ENCODE measurements around the gene ACOT7.

Gene ACOT7

GRCh38 chr1:6294080-6294889, 99.3 kb downstream of the ACOT7 start:
- no peak for DNase-seq (ENCODE audit: extremely low read depth in 1 of 2, low read depth in 1 of 2)

DNA sequence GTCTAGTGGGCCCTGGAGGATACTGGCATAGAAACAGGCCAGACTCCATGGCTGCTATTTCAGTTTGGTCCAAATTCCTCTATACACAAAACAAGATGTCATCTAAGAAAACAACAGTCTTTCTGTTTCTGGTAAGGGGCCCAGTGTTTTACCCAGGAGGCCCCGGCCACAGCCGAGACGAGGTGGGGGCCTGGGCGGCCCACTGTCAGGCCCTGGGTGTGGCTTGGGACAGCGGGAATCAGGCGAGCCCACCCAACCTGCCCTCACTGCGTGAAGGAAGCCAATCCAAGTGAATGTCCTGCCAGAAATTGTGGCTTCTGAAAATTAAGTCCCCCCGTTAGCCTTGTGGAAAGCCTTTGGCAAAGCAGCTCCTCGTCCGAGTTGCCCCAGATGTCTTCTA, 101.5 kb downstream of the ACOT7 start:
- no peak for DNase-seq (ENCODE audit: extremely low read depth in 1 of 2, low read depth in 1 of 2)

DNA sequence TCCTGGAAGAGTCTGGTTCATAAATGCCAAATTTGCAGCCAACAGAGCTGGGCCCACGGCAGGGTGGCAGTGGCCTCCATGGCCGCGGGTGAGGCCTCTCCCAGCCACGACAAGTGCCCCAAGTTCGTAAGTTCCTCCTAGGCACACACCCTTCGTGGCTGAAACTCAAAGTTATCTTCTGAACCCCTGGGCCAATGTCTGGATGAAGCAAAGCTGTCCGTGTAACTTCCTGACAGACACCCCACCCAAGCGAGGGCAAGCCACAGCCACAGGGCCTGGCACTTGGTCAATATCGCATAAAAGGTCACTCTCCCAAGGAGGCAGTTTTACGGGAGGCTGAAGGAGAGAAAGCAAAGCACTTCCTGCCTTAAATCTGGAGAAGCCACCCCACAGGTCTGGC, 104.9 kb downstream of the ACOT7 start:
- DNase-seq (ENCODE audit: extremely low read depth in 1 of 2, low read depth in 1 of 2) = no peak

GRCh38 chr1:6288026-6288425, 105.5 kb downstream of the ACOT7 start:
- no peak for DNase-seq (ENCODE audit: extremely low read depth in 1 of 2, low read depth in 1 of 2)

DNA sequence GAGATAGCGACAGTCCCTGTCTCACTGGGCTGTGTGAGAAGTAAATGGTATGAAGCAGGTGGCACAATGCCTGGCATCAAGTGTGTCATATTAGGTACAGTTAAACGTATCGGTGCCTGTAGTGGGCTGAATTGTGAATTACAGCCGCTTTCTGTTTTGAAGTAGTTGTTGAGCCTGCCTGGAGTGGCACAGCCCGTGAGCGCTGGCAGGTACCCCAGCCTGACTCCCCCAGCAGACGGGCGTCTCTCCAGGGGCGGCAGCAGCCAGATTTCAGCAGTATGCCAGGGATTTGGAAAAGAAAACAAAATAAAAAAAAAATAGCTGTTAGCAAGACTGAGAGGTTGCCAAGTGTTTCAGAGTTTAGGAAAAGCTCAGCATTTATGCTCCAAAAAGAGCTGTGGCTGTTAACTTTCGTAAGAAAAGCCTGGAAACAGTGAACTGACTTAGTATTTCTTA, 106.1 kb downstream of the ACOT7 start:
- DNase-seq (ENCODE audit: extremely low read depth in 1 of 2, low read depth in 1 of 2) = no peak

DNA sequence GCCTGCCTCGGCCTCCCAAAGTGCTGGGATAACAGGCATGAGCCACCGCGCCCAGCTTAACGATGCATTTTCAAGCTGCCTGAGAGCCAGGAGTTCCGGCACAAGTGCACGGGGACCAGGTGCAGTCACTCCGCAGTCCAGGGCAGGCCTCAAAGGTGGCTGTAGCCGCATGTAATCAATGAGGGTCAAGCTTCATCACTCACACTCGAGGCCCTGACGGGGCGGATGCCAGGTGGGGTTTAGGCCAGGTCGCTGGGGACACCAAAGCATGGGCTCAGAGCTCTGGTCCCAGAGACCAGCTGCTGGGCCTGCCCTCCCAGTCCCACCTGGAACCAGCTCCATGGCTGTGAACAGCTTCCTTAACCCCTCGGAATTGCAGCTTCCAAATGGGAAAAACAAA, 106.5 kb downstream of the ACOT7 start:
- DNase-seq (ENCODE audit: extremely low read depth in 1 of 2, low read depth in 1 of 2) = no peak

GRCh38 chr1:6286266-6286665, 107.3 kb downstream of the ACOT7 start:
- DNase-seq (ENCODE audit: extremely low read depth in 1 of 2, low read depth in 1 of 2) = no peak

GRCh38 chr1:6285336-6285735, 108.2 kb downstream of the ACOT7 start:
- no peak for DNase-seq (ENCODE audit: extremely low read depth in 1 of 2, low read depth in 1 of 2)

- no peak for DNase-seq (ENCODE audit: extremely low read depth in 1 of 2, low read depth in 1 of 2)
Observed at GRCh38 chr1:6282577-6283270, 110.8 kb downstream of the ACOT7 start.

- DNase-seq (ENCODE audit: extremely low read depth in 1 of 2, low read depth in 1 of 2) = no peak
Observed at GRCh38 chr1:6281511-6282402, 111.8 kb downstream of the ACOT7 start.

DNA sequence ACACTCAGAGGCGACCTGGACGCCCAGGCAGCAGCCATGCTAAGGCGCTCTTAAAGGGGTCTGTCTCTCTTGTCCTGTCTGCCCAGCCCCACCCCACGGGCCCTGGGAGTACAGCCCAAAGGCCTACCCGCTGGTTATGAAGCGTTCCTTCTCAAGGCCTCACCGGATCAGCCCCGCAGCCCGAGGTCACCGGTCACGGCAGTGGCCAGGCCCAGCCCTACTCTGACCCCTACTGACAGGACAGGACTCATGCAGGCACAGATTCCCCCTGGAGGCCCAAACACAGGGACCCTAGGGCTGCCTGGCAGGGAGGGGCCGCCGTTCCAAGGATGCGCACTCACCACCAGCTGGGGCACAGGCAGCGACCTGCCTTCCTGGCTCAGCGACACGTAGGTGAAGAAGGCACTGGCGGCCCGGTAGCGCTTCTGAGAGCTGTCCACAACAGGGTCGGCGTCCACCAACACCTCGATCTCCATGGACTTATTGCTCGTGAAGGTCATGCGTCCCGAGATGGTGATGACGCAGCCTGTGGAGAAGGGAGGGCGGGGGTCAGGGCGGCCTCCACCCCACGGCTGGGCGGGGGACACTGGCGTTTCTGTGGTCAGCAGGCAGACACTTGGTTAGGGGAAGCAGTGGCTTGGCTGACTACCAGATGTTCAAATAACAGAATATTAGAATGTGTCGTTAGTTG, 112.7 kb downstream of the ACOT7 start:
- no peak for DNase-seq (ENCODE audit: extremely low read depth in 1 of 2, low read depth in 1 of 2)

DNA sequence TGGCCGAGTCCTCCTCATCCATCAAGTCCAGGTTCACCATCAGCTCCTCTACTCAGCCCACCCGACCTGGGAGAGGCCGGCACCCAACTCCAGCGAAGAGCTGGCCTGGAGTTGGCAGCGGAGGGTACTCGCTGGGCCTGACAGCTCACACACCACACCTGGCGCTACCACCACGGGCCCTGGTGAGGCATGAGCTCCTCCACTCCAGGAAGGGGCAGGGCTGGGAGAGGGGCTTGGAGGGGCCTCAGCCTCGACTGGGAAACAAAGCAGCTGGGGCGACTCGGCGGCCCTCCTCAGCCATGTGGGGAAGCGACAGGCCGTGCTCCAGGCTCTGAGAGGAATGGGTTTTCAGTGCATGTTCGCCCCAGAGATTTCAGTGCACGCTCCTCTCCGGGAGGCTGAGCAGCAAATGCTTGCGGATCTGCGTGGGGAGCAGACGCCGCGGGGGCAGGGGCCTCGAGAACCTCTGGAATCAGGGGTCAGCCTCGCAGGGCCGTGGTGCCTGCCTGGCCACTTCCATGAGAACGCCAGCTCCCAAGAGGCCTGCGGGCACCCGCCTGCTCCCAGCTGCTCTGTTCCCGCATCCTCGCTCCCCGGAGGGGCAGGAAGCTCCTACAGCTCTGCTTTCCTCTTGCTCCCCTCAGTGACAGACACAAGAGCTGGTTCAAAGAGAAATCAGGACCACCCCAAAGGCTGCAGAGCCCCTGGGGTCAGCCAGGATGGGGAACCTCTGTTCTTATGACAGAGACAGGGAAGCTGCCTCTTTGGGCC, 113.8 kb downstream of the ACOT7 start:
- DNase-seq (ENCODE audit: extremely low read depth in 1 of 2, low read depth in 1 of 2) = no peak

GRCh38 chr1:6279066-6279465, 114.5 kb downstream of the ACOT7 start:
- DNase-seq (ENCODE audit: extremely low read depth in 1 of 2, low read depth in 1 of 2) = no peak

DNA sequence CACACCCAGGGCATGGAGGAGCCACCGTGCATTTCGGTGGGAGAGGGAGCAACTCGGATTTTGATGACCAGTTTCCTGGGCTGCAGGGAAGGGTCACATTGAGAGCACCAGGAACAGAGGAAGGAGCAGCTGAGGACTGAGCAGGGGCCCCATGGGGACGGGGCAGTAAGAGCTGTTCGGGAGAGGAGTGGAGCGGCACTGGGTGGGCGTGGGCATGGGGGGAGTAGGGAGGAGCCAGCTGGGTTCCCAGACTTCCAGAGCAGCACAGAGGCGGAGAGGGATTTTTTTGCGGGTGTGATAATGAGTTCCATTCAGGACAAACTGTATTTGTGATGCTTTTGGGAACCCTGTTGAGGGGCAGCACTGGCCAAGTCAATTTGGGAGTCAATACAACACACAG, 115.3 kb downstream of the ACOT7 start:
- DNase-seq (ENCODE audit: extremely low read depth in 1 of 2, low read depth in 1 of 2) = no peak

DNA sequence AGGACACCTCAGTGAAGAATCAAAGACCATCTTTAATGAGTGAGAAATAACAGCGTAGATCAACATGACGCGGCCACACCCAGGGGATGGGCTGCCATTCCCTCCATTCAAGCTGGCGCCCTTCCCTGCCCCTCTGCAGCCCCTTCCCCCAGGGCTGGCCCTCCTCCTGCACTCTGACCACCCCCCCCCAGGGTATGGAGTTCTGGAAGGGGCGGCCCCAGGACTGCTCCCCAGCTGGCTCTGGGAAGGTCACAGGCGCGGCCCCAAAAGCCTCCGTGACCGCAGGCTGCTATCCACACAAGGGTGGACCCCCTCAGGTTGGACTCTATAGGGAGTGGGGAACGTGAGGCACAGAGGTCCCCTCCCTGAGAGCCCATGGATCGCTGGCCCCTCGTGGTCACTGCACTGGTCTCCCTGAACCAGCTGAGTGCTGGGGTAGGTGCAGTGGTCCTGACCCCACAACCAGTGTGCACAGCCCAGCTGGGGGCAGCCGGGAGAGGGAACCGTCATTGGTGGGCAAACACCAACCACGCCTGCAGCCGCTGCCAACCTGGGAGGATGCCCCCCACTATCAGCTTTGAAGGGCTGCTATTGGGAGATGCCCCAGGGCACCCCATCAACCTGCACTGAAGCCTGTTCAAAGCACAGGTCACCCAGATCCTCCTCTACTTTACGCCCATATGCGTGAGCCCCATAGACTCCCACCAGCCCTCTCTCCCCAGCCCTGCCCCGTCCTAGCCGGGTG, 116.6 kb downstream of the ACOT7 start:
- no peak for DNase-seq (ENCODE audit: extremely low read depth in 1 of 2, low read depth in 1 of 2)

DNA sequence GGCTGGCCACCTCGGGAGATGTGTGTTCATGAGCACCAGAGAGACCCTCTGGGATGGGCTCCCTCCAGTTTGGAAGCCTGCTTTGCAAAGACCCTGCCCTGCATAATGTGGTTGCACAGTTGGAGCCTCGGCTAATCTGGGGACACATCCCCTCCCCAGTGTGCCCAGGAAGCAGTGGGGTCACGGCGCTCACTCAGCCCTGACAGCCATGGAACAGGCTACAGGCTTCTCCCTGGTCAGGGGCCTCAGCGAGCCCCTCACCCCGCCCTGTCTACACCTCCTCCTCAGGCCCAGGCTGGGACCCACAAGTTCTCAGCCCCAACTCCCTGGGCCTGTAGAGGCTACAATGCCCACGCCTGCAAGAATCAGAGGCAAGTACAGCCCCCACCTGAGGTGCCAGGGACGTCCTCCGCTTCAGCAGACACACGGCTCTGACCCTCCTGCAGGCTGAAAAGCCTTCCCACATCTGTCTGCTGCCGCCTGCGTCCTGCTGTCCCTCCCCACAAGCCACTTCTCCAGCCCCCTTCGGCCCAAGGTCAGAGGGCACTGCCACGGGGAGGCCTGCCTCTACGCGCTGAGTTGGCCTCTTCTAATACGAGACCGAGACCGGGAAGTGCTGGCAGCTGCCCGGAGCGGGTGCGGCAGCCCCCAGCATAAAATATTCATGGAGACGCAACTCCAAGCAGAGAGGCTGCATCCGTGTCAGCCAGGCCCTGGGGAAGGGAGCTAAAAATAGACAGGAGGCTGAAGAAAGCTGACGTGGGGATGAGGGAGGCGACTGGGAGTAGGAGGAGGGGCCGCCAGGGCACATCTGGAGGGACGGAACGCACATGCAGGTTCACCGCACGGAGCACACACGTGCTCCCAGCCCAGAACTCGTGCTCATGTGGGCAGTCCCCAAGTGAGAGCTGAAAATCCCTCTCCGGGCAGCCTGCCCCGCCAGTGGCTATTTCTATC, 117.5 kb downstream of the ACOT7 start:
- DNase-seq (ENCODE audit: extremely low read depth in 1 of 2, low read depth in 1 of 2) = no peak

- no peak for DNase-seq (ENCODE audit: extremely low read depth in 1 of 2, low read depth in 1 of 2)
Observed at GRCh38 chr1:6274622-6275139, 118.9 kb downstream of the ACOT7 start.

GRCh38 chr1:6274102-6274501, 119.5 kb downstream of the ACOT7 start:
- no peak for DNase-seq (ENCODE audit: extremely low read depth in 1 of 2, low read depth in 1 of 2)

All from stimulated activated CD8-positive, alpha-beta memory T cell treated with anti-CD3 and anti-CD28 coated beads, Interleukin-7, amount 100 ng/mL, for 48 hours (primary cell).